GM21528 (cell line): ENCODE measurements around the gene PAEP.
"Not testable (repeated sequence)": the region's sequence is repeated elsewhere in the genome, so short reads cannot be mapped to it uniquely, and the experiment has no call there.

Source experiments
- ATAC-seq: cut with Tn5 transposase; IDR thresholded peaks from one replicate; pipeline ENCODE4 v1.9.1; 2021; ENCODE audit warnings: mild to moderate bottlenecking, moderate library complexity; ENCODE audit not compliant: unreplicated experiment, low FRiP score

PAEP gene

GRCh38 chr9:135561391-135562234, at the start of gene PAEP:
PAEP (plus strand) TSS chr9:135561756.
- ATAC-seq = no peak

DNA sequence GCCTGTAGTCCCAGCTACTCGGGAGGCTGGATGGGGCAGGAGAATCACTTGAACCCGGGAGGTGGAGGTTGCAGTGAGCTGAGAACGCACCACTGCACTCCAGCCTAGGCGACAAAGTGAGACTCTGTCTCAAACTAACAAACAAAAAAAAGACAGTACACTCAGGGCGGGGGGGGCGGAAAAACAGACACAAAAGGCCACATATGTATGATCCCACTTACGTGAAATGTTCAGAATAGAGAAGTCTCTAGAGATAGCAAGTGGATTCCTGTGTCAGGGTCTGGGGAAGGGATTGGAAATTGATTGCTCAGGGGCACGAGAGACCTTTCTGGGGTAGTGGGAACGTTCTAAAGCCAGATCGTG, 49.3 kb upstream of the PAEP start:
- no peak for ATAC-seq

GRCh38 chr9:135512904-135513303, 48.7 kb upstream of the PAEP start:
- no peak for ATAC-seq

DNA sequence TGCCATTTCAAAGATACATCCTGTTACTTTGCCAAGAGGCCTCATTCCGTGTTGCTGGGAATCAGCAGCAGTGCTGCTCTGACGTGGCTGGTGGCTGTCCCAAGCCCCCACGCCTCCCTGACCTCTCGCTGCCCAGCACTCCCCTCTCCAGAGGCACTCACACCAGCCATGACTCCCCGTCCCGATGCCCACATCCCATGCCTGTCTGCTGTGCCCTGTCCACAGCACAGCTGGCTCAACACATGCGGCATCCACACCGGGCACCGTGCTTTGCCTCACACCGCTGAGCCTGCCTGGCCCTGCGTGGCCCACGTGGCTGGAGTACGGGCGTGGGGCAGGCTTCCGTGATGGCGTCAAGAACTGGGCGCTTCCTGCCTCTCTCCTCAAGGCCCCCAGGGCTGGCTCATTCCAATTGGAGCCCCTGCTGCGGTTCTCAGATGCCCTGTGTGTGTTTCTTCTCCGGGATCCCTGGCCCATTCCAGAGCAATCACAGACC, 48.2 kb upstream of the PAEP start:
- no peak for ATAC-seq

- ATAC-seq = not testable (repeated sequence)
These were observed 47.6 kb upstream of the PAEP start for GRCh38 chr9:135513906-135514305.

GRCh38 chr9:135514342-135515082, 47.0 kb upstream of the PAEP start:
- ATAC-seq = no peak

- ATAC-seq = no peak
These were observed 46.2 kb upstream of the PAEP start for GRCh38 chr9:135515083-135515951.

- ATAC-seq = no peak
These were observed 45.3 kb upstream of the PAEP start for GRCh38 chr9:135516132-135516860.

DNA sequence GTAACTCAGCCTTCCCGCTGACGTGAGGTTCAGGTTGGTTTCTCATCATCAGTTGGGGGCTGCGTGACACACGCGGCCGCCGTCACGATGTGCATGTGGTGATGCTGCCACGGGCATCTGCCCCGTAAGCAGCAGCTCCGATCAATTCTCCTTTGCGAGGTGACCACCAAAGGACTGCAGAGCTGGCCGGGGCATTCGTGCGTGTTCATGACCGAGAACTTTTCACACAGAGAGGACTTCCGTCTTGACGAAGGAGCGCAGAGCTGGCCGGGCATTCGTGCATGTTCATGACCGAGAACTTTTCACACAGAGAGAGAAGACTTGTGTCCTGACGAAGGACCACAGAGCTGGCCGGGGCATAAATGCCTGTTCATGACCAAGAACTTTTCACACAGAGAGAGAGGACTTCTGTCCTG, 44.1 kb upstream of the PAEP start:
- ATAC-seq = no peak

- ATAC-seq = no peak
These were observed 42.2 kb upstream of the PAEP start for GRCh38 chr9:135519179-135519971.

GRCh38 chr9:135520916-135521607, 40.5 kb upstream of the PAEP start, which contains the start of gene LCN1:
LCN1 (plus strand) TSS chr9:135521440; CDS start chr9:135521498, 58 bp downstream.
- ATAC-seq = no peak

DNA sequence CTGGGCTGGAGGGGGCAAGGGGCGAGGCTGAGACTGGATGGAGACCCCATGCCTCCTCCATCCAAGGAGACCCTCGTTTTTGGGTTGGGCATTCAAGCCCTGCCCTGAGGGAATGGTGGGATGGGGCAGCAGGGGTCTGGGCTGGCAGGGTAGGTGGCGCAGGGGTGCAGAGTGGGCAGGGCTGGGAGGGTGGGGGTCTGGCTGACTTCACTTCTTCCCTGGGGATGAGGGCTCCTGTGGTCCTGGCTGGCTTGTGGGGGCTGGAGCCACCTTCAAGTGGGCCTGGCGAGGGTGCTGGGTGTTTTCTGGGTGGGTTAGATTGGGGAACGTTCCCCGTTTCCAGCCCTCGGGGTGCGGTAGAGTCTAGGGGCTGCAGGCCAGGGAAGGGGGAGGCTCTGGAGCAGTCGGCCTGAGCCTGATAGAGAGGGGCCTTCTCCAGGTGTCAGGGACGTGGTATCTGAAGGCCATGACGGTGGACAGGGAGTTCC, 39.9 kb upstream of the PAEP start:
- ATAC-seq = no peak

GRCh38 chr9:135522137-135522877, 39.2 kb upstream of the PAEP start:
- ATAC-seq = no peak

- no peak for ATAC-seq
These were observed 38.6 kb upstream of the PAEP start for GRCh38 chr9:135522931-135523330.

DNA sequence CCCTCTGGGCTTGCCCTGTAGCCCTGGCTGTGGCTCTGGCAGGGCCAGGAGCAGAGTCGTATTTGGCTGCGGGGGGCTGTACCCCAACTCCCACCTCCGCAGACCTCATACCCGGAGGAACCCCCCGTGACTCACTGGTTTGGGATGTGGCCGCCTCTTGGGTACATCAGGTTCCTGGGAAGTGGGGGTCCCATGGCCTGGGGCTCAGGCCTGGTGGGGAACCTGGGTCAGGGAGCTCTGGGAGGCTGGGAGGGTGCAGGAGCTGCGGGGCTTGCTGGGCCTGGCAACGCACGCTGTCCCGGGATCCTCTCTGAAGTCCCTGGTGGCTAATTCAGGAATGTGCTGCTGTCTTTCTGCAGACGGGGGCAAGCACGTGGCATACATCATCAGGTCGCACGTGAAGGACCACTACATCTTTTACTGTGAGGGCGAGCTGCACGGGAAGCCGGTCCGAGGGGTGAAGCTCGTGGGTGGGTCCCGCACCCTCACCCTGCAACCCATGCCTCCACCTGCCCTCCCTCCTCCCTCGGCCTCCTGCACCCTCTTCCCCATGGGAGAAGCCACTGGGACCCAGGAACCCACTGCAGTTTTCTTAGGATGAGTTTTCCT, 37.9 kb upstream of the PAEP start:
- no peak for ATAC-seq

DNA sequence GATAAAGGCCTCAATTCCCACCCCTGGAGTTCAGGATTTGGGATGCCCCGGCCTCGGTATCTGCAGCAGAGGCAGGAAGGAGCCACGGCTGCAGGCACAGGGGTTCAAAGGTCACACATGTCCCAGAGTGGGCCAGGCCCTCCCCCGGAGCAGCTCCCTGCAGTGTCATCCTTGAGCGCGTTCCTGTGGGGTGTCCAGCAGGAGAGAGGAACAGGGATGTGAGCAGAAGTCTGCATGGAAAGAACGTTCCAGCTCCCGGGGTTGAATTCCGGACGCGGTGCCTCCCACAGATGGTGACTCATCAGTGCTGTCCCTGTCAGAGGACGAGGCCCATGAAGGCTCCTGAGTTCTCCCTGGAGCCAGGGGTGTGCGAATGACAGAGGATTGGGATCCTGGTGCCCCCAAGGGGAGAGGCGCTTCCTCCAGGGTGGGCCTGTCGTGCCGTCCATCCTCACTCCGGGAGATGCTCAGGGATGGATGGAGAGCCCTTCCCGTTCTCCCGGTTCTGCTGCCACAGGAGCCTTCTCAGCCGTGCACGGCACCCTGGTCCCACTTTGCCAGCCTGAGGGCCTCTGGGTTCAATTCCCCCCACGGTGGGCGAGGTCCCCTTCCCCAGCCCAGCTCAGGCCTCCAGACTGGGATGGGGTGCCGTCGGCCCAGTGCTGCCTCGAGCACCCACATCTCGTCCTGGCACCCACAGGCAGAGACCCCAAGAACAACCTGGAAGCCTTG, 37.3 kb upstream of the PAEP start:
- ATAC-seq = no peak
